NB4 (cell line): Measurements from ENCODE around the gene DYSF.

Source experiments
- DNase-seq: peaks from one replicate; pipeline ENCODE4 v3.0.0; 2010; ENCODE audit warnings: low read depth
- H3K4me3 ChIP-seq: one replicate; pipeline ENCODE4 v1.5.1; 2011; ENCODE audit warnings: mild to moderate bottlenecking, low read depth, low read length, moderate library complexity
- MYC ChIP-seq: IDR thresholded peaks from 2 replicates; pipeline ENCODE4 v1.6.1; 2011; ENCODE audit warnings: low read depth, low read length
- POLR2A ChIP-seq: IDR thresholded peaks from 2 replicates; pipeline ENCODE4 v1.6.1; 2011; ENCODE audit warnings: mild to moderate bottlenecking; ENCODE audit not compliant: insufficient read length; ENCODE audit errors: extremely low read depth
- TF ChIP-seq, protein P1 (sequence below): IDR thresholded peaks from one replicate; pipeline ENCODE4 v1.5.1; 2012; ENCODE audit warnings: low read depth, low read length
- TF ChIP-seq, protein P2 (sequence below): IDR thresholded peaks from 2 replicates; pipeline ENCODE4 v1.6.1; 2011; ENCODE audit warnings: low read depth, low read length

DYSF gene

DNA sequence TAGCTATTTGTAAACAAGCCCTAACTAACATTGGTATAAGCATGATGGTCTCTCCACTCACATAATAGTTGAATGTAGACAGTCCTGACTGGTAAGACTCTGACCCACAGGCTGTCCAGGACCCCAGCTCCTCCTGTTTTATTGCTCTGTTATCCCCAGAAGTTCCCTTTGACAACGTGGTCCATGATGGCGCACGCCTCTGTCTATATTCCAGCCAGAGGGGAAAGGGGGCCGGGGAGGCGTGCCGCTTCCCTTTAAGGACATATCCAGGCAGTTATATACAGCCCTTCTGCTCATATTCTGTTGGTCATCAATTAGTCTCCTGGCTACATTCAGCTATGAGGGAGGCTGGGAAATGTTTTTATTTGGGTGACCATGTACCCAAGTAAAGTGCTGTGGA lies 6.7 kb downstream of the DYSF start:
- no peak for TF ChIP-seq MYC
- TF ChIP-seq, protein P1, sequence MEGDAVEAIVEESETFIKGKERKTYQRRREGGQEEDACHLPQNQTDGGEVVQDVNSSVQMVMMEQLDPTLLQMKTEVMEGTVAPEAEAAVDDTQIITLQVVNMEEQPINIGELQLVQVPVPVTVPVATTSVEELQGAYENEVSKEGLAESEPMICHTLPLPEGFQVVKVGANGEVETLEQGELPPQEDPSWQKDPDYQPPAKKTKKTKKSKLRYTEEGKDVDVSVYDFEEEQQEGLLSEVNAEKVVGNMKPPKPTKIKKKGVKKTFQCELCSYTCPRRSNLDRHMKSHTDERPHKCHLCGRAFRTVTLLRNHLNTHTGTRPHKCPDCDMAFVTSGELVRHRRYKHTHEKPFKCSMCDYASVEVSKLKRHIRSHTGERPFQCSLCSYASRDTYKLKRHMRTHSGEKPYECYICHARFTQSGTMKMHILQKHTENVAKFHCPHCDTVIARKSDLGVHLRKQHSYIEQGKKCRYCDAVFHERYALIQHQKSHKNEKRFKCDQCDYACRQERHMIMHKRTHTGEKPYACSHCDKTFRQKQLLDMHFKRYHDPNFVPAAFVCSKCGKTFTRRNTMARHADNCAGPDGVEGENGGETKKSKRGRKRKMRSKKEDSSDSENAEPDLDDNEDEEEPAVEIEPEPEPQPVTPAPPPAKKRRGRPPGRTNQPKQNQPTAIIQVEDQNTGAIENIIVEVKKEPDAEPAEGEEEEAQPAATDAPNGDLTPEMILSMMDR, result no peak
- TF ChIP-seq POLR2A, result no peak
- TF ChIP-seq, protein P2, sequence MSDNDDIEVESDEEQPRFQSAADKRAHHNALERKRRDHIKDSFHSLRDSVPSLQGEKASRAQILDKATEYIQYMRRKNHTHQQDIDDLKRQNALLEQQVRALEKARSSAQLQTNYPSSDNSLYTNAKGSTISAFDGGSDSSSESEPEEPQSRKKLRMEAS, result no peak
- no peak for DNase-seq
- H3K4me3 ChIP-seq, result no peak overlapping the region

DNA sequence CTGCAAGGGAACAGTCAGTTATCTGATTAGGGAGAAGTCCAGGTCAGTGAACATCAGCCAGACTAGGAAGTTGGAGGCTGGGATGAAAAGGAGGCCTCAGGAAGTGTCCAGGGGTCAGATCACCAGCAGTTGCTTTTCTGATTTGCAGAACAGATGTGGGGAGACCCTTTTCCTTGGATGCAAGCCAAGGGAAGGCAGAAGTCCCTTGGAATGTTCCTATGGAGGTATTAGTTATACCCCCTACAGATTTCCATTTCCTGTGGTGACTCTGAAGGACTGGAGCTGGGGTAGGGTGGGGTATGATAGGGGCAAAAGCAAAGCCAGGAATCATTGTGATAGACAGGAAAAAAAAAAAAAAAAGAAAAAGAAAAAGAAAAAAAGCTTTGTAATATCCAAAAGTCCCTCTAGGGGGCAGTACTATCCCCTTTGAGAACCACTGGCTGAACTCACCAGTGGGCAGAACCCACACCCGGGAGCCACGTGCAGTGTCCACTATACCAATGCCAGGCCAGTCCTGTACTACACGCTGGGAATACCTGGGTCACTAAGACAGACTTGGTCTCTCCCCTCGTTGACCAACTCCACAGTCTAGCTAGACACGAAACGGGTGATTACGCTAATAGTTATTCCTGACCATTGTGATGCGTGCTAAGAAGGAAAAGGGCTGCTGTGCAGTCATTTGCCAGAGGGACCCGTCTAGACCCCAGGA lies 7.4 kb downstream of the DYSF start:
- no peak overlapping the region for H3K4me3 ChIP-seq
- TF ChIP-seq MYC, result no peak
- TF ChIP-seq, protein P1, result peak; percentile 32
- TF ChIP-seq, protein P2, result no peak
- peak; percentile 28 for DNase-seq

DNA sequence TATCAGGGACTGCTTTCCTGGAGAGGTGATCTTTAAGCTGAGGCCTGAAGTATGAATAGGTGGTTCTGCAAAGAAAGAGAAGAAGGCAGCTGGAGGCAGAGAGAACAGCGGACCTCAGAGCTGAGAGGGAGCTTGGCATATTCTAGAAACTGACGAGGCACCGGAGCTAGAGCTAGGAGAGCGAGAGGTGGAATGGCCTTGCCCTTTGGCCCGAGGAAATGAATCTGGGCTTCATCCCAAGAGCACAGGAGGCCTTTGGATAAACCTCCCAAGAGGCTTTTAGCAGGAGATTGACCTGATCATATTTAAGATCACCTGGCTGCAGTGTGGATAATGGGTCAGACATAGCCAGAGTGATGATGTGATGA lies 7.9 kb downstream of the DYSF start:
- no peak for DNase-seq
- no peak for TF ChIP-seq POLR2A
- H3K4me3 ChIP-seq, result no peak overlapping the region

DNA sequence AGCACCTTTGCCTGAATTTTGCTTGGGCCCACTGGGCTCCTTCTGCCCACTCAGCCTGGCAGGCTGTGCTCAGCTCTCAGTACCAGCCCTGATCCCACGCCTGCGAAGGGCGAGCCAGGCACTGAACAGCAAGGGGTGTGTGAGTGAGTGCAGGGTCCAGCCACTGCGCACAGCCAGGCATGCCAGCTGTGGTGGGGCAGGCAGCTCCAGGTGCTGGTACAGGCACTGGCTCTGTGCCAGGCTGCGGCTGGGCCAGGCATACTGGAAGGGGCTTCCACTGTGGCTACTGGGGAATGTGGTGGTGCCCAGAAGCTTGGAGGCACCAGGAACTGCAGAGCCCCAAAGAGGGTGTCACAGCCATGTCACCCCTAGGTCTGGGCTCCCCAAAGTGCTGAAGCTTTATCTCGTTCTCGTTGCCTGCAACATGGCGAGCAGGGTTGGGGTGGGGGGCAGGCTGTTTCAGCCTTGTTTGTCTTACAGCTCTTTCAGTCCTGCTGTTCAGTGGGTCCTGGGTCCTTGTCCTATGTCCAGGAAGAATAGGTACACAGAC lies 8.8 kb downstream of the DYSF start:
- no peak for DNase-seq
- TF ChIP-seq, protein P1, result no peak
- no peak for TF ChIP-seq POLR2A
- H3K4me3 ChIP-seq, result no peak overlapping the region

DNA sequence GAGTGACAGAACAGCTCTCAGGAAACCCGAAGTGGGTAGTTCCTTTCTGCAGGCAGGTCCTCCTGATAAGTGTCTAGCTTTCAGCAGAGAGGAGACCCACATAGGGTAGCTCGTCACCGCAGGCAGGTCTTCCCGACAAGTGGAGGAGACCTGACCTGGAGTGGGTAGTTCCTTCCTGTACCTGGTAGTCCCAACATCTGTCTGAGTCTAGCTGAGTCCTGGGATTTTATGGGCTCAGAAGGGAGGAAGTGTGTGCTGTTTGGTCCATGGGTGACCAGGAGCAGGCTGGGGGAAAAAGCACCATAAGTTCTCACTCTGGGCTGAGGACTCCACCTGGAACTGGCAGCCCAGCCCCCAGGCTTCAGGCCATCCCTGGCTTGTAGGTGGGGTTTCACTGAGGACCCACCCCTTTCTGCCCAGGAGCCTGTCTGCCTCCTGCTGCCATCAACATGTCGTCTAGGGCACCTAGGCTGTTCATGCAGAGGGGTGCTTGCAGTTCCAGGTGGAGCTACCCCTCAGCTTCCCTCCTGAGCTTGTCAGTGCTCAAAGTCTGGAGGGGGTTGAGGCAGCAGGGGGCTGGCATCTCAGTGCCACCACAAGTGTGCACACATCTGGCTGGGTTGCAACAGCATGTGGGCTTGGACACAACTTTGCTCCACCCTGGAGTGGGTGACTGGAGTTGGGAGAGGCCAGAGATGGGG lies 9.4 kb downstream of the DYSF start:
- no peak overlapping the region for H3K4me3 ChIP-seq
- TF ChIP-seq POLR2A (no peak), MYC (no peak)
- TF ChIP-seq, protein P2, result no peak
- TF ChIP-seq, protein P1, result no peak
- DNase-seq, result no peak

DNA sequence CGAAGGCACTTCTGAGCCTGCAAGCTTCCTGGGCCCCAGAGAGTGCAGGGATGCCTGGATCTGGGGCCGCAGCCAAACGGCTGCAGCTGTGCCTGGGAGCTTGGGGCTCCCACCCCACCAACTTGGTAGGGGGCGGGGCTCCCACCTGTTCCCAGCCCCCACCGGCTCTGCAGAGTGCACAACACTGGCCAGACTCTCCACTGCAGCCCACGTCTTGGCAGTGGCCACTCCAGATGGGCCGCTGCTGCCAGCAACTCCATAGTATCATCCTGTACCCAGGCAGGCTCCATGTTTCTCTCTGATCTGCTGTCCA lies 9.9 kb downstream of the DYSF start:
- no peak overlapping the region for H3K4me3 ChIP-seq
- TF ChIP-seq, protein P1, result no peak
- TF ChIP-seq, protein P2, result no peak
- TF ChIP-seq MYC (no peak), POLR2A (no peak)
- DNase-seq, result no peak
